HEK293 (cell line): ENCODE results near the gene EIPR1.

Experiments
- CTCF ChIA-PET: fragments of 350-600 bp; formaldehyde crosslinking; extraction: SDS; loops from one replicate; lab custom pipeline; 2021; ENCODE audit warnings: antibody characterized with exemption; lab: Yijun Ruan, JAX
- POLR2A ChIA-PET: fragments of 300-600 bp; formaldehyde crosslinking; extraction: SDS; loops from one replicate; lab custom pipeline; 2020; ENCODE audit warnings: antibody characterized with exemption, inconsistent platforms; lab: Yijun Ruan, JAX
- H3K27ac ChIP-seq: fragments of 200-500 bp; sonication (Bioruptor generic); 2 replicates; pipeline ENCODE4 v1.5.1; 2014; ENCODE audit warnings: low read depth, low read length, control low read depth, inconsistent platforms; ENCODE audit errors: extremely low read depth
- H3K36me3 ChIP-seq, 2 experiments: fragments of 200-500 bp in 1 of 2; sonication (Bioruptor generic) in 1 of 2; 1 replicate in 1 of 2; 2 replicates in 1 of 2; pipeline ENCODE4 v1.5.1; 2014 to 2017; ENCODE audit warnings: inconsistent platforms in 2 of 2, low read length in 2 of 2; ENCODE audit not compliant: control insufficient read depth in 2 of 2, insufficient read depth in 1 of 2
- H3K4me1 ChIP-seq: fragments of 200-500 bp; sonication (Bioruptor generic); 2 replicates; pipeline ENCODE4 v1.5.1; 2014; ENCODE audit warnings: mild to moderate bottlenecking, low read length, inconsistent platforms; ENCODE audit not compliant: control insufficient read depth, insufficient read depth
- H3K4me3 ChIP-seq: 2 replicates; pipeline ENCODE4 v1.5.1; 2011; ENCODE audit warnings: low read depth, mild to moderate bottlenecking, control low read depth, low read length, moderate library complexity
- H3K9me3 ChIP-seq: fragments of 200-500 bp; sonication (Bioruptor generic); 2 replicates; pipeline ENCODE4 v1.5.1; 2014; ENCODE audit warnings: low read depth, low read length, inconsistent platforms; ENCODE audit not compliant: control insufficient read depth, insufficient read depth
- ELK4 ChIP-seq: IDR thresholded peaks from 2 replicates; pipeline ENCODE4 v1.6.1; 2011; ENCODE audit warnings: mild to moderate bottlenecking, low read depth, low read length, borderline replicate concordance
- GFI1B ChIP-seq: fragments of 450-650 bp; formaldehyde crosslinking; IDR thresholded peaks from 2 replicates; pipeline ENCODE4 v1.5.1; 2016; ENCODE audit warnings: missing biosample characterization, missing genetic modification characterization
- KLF10 ChIP-seq: fragments of 450-650 bp; IDR thresholded peaks from 2 replicates; pipeline ENCODE4 v1.5.1; 2018; ENCODE audit warnings: missing biosample characterization, mild to moderate bottlenecking, missing genetic modification characterization
- MYNN ChIP-seq: fragments of 450-650 bp; formaldehyde crosslinking; IDR thresholded peaks from 2 replicates; pipeline ENCODE4 v1.5.1; 2016; ENCODE audit warnings: missing biosample characterization, missing genetic modification characterization, borderline replicate concordance
- MZF1 ChIP-seq: fragments of 450-650 bp; formaldehyde crosslinking; IDR thresholded peaks from 2 replicates; pipeline ENCODE4 v1.5.1; 2017; ENCODE audit warnings: missing biosample characterization, missing genetic modification characterization, borderline replicate concordance
- PRDM4 ChIP-seq: fragments of 450-650 bp; formaldehyde crosslinking; IDR thresholded peaks from 2 replicates; pipeline ENCODE4 v1.5.1; 2017; ENCODE audit warnings: missing biosample characterization, missing genetic modification characterization
- TCF7L2 ChIP-seq: IDR thresholded peaks from 2 replicates; pipeline ENCODE4 v1.6.1; 2011; ENCODE audit warnings: low read depth, mild to moderate bottlenecking, inconsistent platforms, low read length, moderate library complexity, borderline replicate concordance
- YY1 ChIP-seq: fragments of 450-650 bp; formaldehyde crosslinking; IDR thresholded peaks from 2 replicates; pipeline ENCODE4 v1.5.1; 2018; ENCODE audit warnings: missing biosample characterization, missing genetic modification characterization
- ZBTB20 ChIP-seq: fragments of 450-650 bp; formaldehyde crosslinking; IDR thresholded peaks from 2 replicates; pipeline ENCODE4 v1.5.1; 2016; ENCODE audit warnings: missing biosample characterization, missing genetic modification characterization
- ZNF114 ChIP-seq: fragments of 450-650 bp; formaldehyde crosslinking; IDR thresholded peaks from 2 replicates; pipeline ENCODE4 v1.5.0; 2017; ENCODE audit warnings: missing biosample characterization, missing genetic modification characterization
- ZNF133 ChIP-seq: fragments of 450-650 bp; formaldehyde crosslinking; IDR thresholded peaks from 2 replicates; pipeline ENCODE4 v1.5.1; 2016; ENCODE audit warnings: missing biosample characterization, missing genetic modification characterization
- ZNF175 ChIP-seq: fragments of 450-650 bp; formaldehyde crosslinking; IDR thresholded peaks from 2 replicates; pipeline ENCODE4 v1.5.1; 2016; ENCODE audit warnings: missing biosample characterization, missing genetic modification characterization
- ZNF19 ChIP-seq: fragments of 450-650 bp; formaldehyde crosslinking; IDR thresholded peaks from 2 replicates; pipeline ENCODE4; 2016; ENCODE audit warnings: missing biosample characterization, missing genetic modification characterization, low read depth
- ZNF211 ChIP-seq: fragments of 450-650 bp; formaldehyde crosslinking; IDR thresholded peaks from 2 replicates; pipeline ENCODE4 v1.5.1; 2016; ENCODE audit warnings: low read depth, missing biosample characterization, missing genetic modification characterization
- ZNF266 ChIP-seq: fragments of 450-650 bp; formaldehyde crosslinking; IDR thresholded peaks from 2 replicates; pipeline ENCODE4 v1.5.1; 2016; ENCODE audit warnings: missing biosample characterization, missing genetic modification characterization, low read depth
- ZNF292 ChIP-seq: fragments of 450-650 bp; formaldehyde crosslinking; IDR thresholded peaks from 2 replicates; pipeline ENCODE4 v1.5.1; 2016; ENCODE audit warnings: low read depth, missing biosample characterization, missing genetic modification characterization, borderline replicate concordance
- ZNF423 ChIP-seq: fragments of 450-650 bp; formaldehyde crosslinking; IDR thresholded peaks from 2 replicates; pipeline ENCODE4 v1.5.1; 2016; ENCODE audit warnings: missing biosample characterization, missing genetic modification characterization
- ZNF473 ChIP-seq: fragments of 450-650 bp; formaldehyde crosslinking; IDR thresholded peaks from 2 replicates; pipeline ENCODE4 v1.5.1; 2017; ENCODE audit warnings: missing biosample characterization, missing genetic modification characterization
- ZNF530 ChIP-seq: fragments of 450-650 bp; formaldehyde crosslinking; IDR thresholded peaks from 2 replicates; pipeline ENCODE4 v1.5.1; 2016; ENCODE audit warnings: low read depth, missing biosample characterization, missing genetic modification characterization
- ZNF624 ChIP-seq: fragments of 450-650 bp; formaldehyde crosslinking; IDR thresholded peaks from 2 replicates; pipeline ENCODE4 v1.5.1; 2017; ENCODE audit warnings: missing biosample characterization, missing genetic modification characterization
- ZNF654 ChIP-seq: fragments of 450-650 bp; formaldehyde crosslinking; IDR thresholded peaks from 2 replicates; pipeline ENCODE4 v1.5.1; 2016; ENCODE audit warnings: low read depth, missing biosample characterization, missing genetic modification characterization
- ZNF747 ChIP-seq: fragments of 450-650 bp; formaldehyde crosslinking; IDR thresholded peaks from 2 replicates; pipeline ENCODE4 v1.5.1; 2016; ENCODE audit warnings: missing biosample characterization, missing genetic modification characterization
- ZSCAN30 ChIP-seq: fragments of 450-650 bp; IDR thresholded peaks from 2 replicates; pipeline ENCODE4 v1.5.1; 2018; ENCODE audit warnings: missing biosample characterization, mild to moderate bottlenecking, missing genetic modification characterization, moderate library complexity
- ZXDB ChIP-seq: fragments of 450-650 bp; formaldehyde crosslinking; IDR thresholded peaks from 2 replicates; pipeline ENCODE4 v1.5.1; 2016; ENCODE audit warnings: missing biosample characterization, missing genetic modification characterization
- TF ChIP-seq, protein P1 (sequence below): fragments of 450-650 bp; formaldehyde crosslinking; IDR thresholded peaks from 2 replicates; pipeline ENCODE4 v1.5.1; 2016; ENCODE audit warnings: missing biosample characterization, missing genetic modification characterization

EIPR1 gene

DNA sequence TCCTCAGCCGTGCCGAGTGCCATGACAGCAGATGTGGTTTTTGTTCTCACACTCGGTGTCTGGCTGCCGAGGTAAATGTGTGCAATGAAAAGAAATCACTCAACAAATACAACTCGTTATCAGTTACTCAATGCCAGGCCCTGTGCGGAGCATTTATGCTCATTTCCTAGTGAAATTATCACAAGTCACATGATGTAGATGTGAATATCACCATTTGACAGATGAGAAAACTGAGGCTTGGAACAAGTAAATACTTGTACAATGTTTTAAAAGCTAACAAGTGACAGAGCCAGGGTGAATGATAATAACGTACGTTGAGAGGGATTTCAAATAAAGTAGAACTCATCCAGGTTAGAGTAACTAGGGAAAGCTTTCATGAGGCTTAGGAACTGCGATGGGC is 174.7 kb downstream of the EIPR1 start:
- POLR2A ChIA-PET = no interaction called here

GRCh38 chr2:3201281-3201680 is 176.3 kb downstream of the EIPR1 start:
- no peak overlapping the region for H3K27ac ChIP-seq
- ChIA-PET CTCF (no interaction called here), POLR2A (no interaction called here)
- peaks cover 0 to 5% of the 10 kb centered on the region in 2 experiments; a peak in 1 of 3 replicates for H3K36me3 ChIP-seq
- H3K4me1 ChIP-seq = no peaks in the 10 kb centered on the region
- H3K4me3 ChIP-seq = no peak overlapping the region
- H3K9me3 ChIP-seq = no peaks in the 10 kb centered on the region
- TF ChIP-seq YY1 (tag by site-specific recombination) (no peak), ZNF133 (tag by site-specific recombination) (no peak), ZNF114 (tag by site-specific recombination) (no peak), TCF7L2 (no peak), ZNF292 (tag by site-specific recombination) (no peak), PRDM4 (no peak), ZNF211 (tag by site-specific recombination) (no peak), ZNF266 (tag by site-specific recombination) (no peak), ZXDB (no peak), ZSCAN30 (tag by site-specific recombination) (no peak), ZNF624 (tag by site-specific recombination) (no peak), ELK4 (no peak), GFI1B (tag by site-specific recombination) (no peak)

More for the DNA sequence above, 174.7 kb downstream of the EIPR1 start:
- Histone ChIP-seq H3K4me3 (no peak overlapping the region), H3K36me3 (no peaks in the 10 kb centered on the region), H3K9me3 (no peaks in the 10 kb centered on the region), H3K27ac (no peak overlapping the region), H3K4me1 (no peaks in the 10 kb centered on the region)
- no peak for TF ChIP-seq ZNF19
- no peak for TF ChIP-seq ZNF473 (tag by site-specific recombination)
- TF ChIP-seq ZSCAN30 (tag by site-specific recombination) = no peak
- CTCF ChIA-PET = no interaction called here

DNA sequence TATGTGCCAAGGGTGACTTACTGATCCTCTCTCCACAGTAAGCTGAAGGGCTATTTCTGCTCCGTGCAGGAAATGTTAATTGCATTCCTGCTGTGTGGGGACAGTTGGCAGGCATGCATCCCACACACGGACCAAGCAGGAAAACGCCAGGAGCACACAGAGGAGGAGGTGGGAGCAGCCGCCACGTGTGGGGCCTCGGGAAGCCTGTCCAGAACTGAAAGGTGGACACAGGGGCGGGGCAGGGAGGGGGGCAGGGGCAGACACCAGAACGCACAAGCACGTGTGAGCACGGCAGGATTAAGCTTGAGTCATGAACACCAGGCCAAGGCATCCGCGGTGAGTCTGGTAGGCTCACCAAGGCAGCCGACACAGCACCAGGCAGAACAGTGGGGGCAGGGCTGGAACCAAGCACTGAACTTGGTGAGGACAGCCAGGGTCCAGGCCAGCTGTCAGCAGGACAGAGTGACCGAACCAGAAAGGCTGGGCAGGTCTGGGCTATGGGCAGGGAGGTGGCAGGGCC is 177.1 kb downstream of the EIPR1 start:
- Histone ChIP-seq H3K27ac (no peak overlapping the region), H3K9me3 (no peaks in the 10 kb centered on the region), H3K4me3 (no peak overlapping the region), H3K36me3 (peaks cover 0 to 13% of the 10 kb centered on the region in 2 experiments; a peak in 1 of 3 replicates), H3K4me1 (no peaks in the 10 kb centered on the region)
- POLR2A ChIA-PET = no interaction called here
- CTCF ChIA-PET = no interaction called here
- no peak for TF ChIP-seq MZF1 (tag by site-specific recombination)
- no peak for TF ChIP-seq KLF10 (tag by site-specific recombination)
- no peak for TF ChIP-seq MYNN (tag by site-specific recombination)
- no peak for TF ChIP-seq ZNF114 (tag by site-specific recombination)
- no peak for TF ChIP-seq ZNF423
- no peak for TF ChIP-seq ZBTB20 (tag by site-specific recombination)
- no peak for TF ChIP-seq ZNF530
- TF ChIP-seq, protein P1, sequence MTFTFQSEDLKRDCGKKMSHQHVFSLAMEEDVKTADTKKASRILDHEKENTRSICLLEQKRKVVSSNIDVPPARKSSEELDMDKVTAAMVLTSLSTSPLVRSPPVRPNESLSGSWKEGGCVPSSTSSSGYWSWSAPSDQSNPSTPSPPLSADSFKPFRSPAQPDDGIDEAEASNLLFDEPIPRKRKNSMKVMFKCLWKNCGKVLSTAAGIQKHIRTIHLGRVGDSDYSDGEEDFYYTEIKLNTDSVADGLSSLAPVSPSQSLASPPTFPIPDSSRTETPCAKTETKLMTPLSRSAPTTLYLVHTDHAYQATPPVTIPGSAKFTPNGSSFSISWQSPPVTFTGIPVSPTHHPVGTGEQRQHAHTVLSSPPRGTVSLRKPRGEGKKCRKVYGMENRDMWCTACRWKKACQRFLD (tag by site-specific recombination) = no peak
- TF ChIP-seq ZNF175 = no peak
- TF ChIP-seq ELK4 = no peak
- no peak for TF ChIP-seq ZNF747 (tag by site-specific recombination)
- TF ChIP-seq ZNF654 = no peak
